Body of pancreas (tissue), 4 donors: Measurements from ENCODE around the gene SBF2. TPM values are rescaled to one million over a fixed set of nuclear protein-coding genes. Genes with fewer than 3 reads are reported as not detected.

ENCODE experiments used
- ATAC-seq: fragments of 150-250 bp; one replicate; pipeline ENCODE4 v1.9.1; 2016
- DNase-seq, 4 donors: peaks; one replicate each; pipeline ENCODE4 v3.0.0-alpha.2; 2019
- H3K27ac ChIP-seq, 4 donors: fragments of 200-600 bp; sonication (generic); 1 replicate in 3 of 4; 2 replicates in 1 of 4; pipeline versions ENCODE4 v1.5.1 to v1.6.1; 2016 to 2019; ENCODE audit warnings: mild to moderate bottlenecking in 1 of 4, mixed read lengths in 1 of 4, moderate library complexity in 1 of 4
- H3K27me3 ChIP-seq, 2 donors: fragments of 200-600 bp; sonication (generic); one replicate each; pipeline ENCODE4 v1.6.0; 2016; ENCODE audit warnings: mild to moderate bottlenecking in 1 of 2
- H3K36me3 ChIP-seq, 2 donors: fragments of 200-600 bp; sonication (generic); replicated peaks in 1 of 2; 2 replicates each; pipeline ENCODE4 v1.5.1; 2016; ENCODE audit warnings: low read depth in 2 of 2; ENCODE audit not compliant: insufficient read depth in 1 of 2
- H3K4me1 ChIP-seq: fragments of 200-600 bp; sonication (generic); one replicate; pipeline ENCODE4 v1.6.0; 2016
- H3K4me3 ChIP-seq, 2 donors: fragments of 200-600 bp; sonication (generic); 1 replicate in 1 of 2; 2 replicates in 1 of 2; pipeline ENCODE4 v1.5.1; 2016 to 2019
- H3K9me3 ChIP-seq, 3 donors: fragments of 200-600 bp; sonication (generic); 1 replicate in 2 of 3; 2 replicates in 1 of 3; pipeline ENCODE4 v1.5.1; 2016
- POLR2A ChIP-seq, 3 donors: fragments of 450-650 bp; IDR thresholded peaks; one replicate each; pipeline ENCODE4 v1.6.1; 2016; ENCODE audit warnings: antibody characterized with exemption in 3 of 3, mild to moderate bottlenecking in 2 of 3
- WGBS, 2 donors: methylation state at CpG; one replicate each; pipeline ENCODE4 v1.1.5; 2017; 5-methylcytosine and 5-hydroxymethylcytosine counted together
- intact Hi-C: fragments of 100-400 bp; cut with DNase I; formaldehyde crosslinking; loops from one replicate; pipeline ENCODE4 v1.15.1; 2023
- total RNA-seq, 2 donors: library from RNA; depleted of rRNA; stranded (reverse); fragments of >200 nt; gene quantifications; one replicate each; pipeline ENCODE4 v1.1.0, GENCODE V29; 2016
- TF ChIP-seq, protein P1 (sequence below), 7 experiments: fragments of 450-650 bp in 4 of 7; fragments of 200-600 bp in 3 of 7; sonication (generic) in 3 of 7; IDR thresholded peaks; one replicate each; pipeline ENCODE4 v1.5.1; 2016 to 2019; ENCODE audit warnings: antibody characterized with exemption in 7 of 7

Gene SBF2
- total RNA-seq, 2 donors from 2014 or later: 23.6 to 38.9 TPM

DNA sequence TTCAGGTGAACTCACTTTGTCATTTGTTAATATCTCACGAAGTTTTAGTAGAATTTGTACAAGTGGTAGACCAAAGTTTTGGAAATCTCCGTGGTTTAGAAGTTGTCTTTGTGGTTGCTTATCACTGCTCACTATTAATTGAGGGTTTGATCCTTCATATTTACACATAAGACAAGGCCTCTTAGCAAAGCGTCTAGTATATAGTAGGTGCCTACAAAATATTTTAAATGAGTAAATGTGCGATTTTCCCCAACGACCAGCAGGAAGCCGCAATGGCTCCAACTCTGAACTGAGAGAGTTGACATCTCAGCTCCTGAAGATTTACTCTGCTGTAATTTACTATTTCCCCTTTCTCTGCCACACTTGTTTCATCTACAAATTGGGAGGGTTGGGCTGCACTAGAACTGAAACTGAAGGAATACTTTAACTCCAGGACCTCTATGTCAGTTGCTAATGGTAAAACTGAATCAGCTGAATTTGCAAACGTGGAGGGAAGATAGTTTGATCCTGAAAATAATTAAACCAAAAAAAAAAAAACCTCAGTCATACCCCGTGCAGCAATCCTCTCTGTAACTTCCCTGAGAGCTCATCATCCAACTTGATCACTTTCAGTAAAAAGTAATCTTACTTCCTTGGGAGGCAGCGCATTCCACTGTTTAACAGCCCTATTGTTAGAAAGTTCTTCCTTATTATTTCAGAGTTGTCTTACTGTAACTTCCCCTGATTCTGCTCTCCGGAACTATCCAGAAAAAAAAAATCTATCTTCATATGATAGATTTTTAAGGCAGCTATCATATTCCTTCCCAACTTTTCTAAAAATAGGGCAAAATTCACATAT lies 1.3 kb upstream of the SBF2 start:
- DNase-seq (no peak), ATAC-seq (no peak)
- peaks cover 11% of the 10 kb centered on the region for H3K4me1 ChIP-seq
- WGBS, 2 donors: 53 to 68% methylated on average over 10 of the region's 10 CpGs
- H3K27ac ChIP-seq: peak overlapping the region in 2 of 4 donors; percentile 86 to 94
- no peak overlapping the region for H3K4me3 ChIP-seq
- no peaks in the 10 kb centered on the region for H3K36me3 ChIP-seq
- H3K9me3 ChIP-seq: no peaks in the 10 kb centered on the region
- TF ChIP-seq POLR2A (IDR thresholded peaks at IDR 0.05): no peak
- TF ChIP-seq, protein P1, sequence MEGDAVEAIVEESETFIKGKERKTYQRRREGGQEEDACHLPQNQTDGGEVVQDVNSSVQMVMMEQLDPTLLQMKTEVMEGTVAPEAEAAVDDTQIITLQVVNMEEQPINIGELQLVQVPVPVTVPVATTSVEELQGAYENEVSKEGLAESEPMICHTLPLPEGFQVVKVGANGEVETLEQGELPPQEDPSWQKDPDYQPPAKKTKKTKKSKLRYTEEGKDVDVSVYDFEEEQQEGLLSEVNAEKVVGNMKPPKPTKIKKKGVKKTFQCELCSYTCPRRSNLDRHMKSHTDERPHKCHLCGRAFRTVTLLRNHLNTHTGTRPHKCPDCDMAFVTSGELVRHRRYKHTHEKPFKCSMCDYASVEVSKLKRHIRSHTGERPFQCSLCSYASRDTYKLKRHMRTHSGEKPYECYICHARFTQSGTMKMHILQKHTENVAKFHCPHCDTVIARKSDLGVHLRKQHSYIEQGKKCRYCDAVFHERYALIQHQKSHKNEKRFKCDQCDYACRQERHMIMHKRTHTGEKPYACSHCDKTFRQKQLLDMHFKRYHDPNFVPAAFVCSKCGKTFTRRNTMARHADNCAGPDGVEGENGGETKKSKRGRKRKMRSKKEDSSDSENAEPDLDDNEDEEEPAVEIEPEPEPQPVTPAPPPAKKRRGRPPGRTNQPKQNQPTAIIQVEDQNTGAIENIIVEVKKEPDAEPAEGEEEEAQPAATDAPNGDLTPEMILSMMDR (IDR thresholded peaks at IDR 0.05): no peak
- intact Hi-C loops: no loop called here
- H3K27me3 ChIP-seq: no peaks in the 10 kb centered on the region

DNA sequence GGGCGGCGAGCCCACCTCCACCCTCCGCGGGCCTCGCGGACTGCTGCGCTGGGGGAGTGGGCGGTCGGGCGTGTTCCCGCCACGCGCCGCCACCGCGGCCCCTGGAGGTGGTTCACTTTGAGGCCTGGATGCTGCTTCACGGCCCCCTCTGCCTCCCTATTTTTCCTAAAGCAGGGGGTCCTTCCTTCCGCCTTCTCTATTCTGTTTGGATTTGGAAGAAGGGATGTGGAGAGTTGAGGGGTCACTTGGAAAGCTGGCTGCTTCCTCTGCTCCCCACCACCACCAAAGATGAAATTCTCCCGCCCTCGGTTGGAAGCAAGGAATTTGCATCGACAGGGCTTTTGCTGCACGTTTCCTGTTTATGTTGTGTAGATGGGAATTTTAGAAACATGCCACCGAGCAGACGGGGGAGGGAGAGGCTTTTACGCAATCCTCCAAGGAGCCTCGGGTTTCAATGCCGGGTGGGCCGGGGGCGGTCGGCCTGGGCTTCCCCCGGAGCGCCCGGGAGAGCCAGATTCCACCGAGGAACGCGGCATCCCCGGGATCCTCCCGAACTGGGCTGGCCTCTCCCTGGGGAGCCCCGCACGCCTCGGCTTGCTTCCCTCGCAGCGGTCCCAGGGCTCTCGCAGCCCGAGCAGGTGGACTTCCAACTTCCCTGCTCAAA lies 403 bp upstream of the SBF2 start:
- 4 to 8% methylated on average over 16 to 45 of the region's 45 CpGs for WGBS, 2 donors
- TF ChIP-seq POLR2A (IDR thresholded peaks at IDR 0.05): peak in 1 of 3 donors; percentile 5
- TF ChIP-seq, protein P1 (IDR thresholded peaks at IDR 0.05): no peak
- no peaks in the 10 kb centered on the region for H3K36me3 ChIP-seq
- H3K4me1 ChIP-seq: peaks cover 11% of the 10 kb centered on the region
- ATAC-seq (peak; percentile 56), DNase-seq (peak; percentile 27 to 47 (median 36))
- intact Hi-C loops: no loop called here
- H3K27ac ChIP-seq: peak overlapping the region; percentile 83 to 94 (median 87)
- H3K4me3 ChIP-seq: peak overlapping the region; percentile 82 to 84
- no peaks in the 10 kb centered on the region for H3K27me3 ChIP-seq
- no peaks in the 10 kb centered on the region for H3K9me3 ChIP-seq

DNA sequence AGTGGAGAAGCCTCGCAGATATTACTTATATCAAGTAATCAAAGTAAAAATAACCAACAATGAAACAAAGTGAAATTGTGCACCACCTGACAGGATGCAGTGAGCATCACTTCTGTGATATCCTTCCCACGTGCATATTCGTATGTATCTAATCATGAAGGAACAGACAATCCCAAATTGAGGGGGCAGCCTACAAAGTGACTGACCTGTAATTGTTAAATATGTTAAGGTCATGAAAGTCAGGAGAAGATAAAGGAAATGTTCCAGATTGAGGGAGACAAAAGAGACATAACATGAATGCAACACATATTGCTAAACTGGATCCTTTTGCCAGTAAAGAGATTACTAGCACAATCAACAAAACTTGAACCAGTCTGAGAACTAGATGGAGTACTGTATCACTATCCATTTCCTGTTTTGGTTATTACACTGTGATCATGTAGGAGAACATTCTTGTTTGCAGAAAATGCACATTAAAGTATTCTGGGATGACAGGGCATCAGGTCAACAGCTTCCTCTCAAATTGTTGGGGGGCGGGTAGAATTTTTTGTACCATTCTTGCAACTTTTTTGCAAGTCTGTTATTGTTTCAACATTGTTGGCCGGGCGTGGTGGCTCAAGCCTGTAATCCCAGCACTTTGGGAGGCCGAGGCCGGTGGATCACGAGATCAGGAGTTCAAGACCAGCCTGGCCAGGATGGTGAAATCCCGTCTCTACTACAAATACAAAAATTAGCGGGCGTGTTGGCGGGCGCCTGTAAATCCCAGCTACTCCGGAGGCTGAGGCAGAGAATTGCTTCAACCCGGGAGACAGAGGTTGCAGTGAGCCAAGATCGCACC lies 2.0 kb downstream of the SBF2 start:
- Histone ChIP-seq H3K4me3 (no peak overlapping the region), H3K4me1 (peaks cover 11% of the 10 kb centered on the region), H3K27me3 (no peaks in the 10 kb centered on the region), H3K9me3 (no peaks in the 10 kb centered on the region), H3K36me3 (no peaks in the 10 kb centered on the region), H3K27ac (peak overlapping the region in 1 of 4 donors; percentile 12)
- no peak for TF ChIP-seq POLR2A (IDR thresholded peaks at IDR 0.05)
- no peak for ATAC-seq
- intact Hi-C loops: no loop called here
- WGBS, 2 donors: 82 to 87% methylated on average over 17 of the region's 17 CpGs
- peak in 1 of 4 donors; percentile 33 for DNase-seq

DNA sequence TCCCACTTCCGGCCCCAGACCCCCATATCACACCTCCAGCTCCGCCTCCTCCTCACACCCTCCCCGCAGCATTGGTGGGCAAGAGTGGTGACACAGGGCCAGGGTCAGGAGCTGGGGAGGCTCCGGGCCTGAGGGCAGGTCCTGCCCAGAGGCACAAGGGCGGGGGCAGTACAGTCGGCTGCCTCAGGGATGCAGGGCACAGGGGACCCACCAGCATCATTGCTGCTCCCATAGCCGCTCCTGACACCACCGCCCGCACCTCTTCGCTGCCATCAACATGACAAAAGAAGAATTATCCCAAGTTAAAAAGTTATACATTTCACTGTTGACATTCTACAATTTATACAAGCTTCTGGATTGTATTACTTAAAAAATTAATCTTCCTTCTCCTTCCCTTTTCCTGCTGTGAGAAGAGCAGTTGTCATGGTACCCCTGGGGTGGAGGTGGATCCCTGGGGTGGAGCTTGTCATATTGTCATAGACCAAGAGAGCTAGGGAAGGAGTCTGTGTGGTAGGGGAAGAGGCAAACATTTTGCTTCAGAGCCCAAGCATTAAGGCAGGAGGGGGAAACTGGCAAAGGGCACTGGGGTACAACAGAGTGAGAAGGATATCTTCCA lies 4.1 kb downstream of the SBF2 start:
- ATAC-seq (no peak), DNase-seq (no peak)
- Histone ChIP-seq H3K9me3 (no peaks in the 10 kb centered on the region), H3K4me1 (peaks cover 8% of the 10 kb centered on the region), H3K36me3 (no peaks in the 10 kb centered on the region), H3K4me3 (no peak overlapping the region), H3K27ac (no peak overlapping the region), H3K27me3 (no peaks in the 10 kb centered on the region)
- intact Hi-C loops: no loop called here
- 79 to 80% methylated on average over 6 to 10 of the region's 10 CpGs for WGBS, 2 donors
- no peak for TF ChIP-seq POLR2A (IDR thresholded peaks at IDR 0.05)
- TF ChIP-seq, protein P1 (IDR thresholded peaks at IDR 0.05): no peak
